HepG2 (cell line): ENCODE data around the gene RNF38. TPM values are rescaled to one million over a fixed set of nuclear protein-coding genes. Genes with fewer than 3 reads are reported as not detected.

Source experiments
- ATAC-seq: fragments of 200-7000 bp; cut with Tn5 transposase; 3 replicates; pipeline ENCODE4 v1.9.1; 2020; ENCODE audit warnings: mild to moderate bottlenecking, moderate library complexity
- BruUV-seq: library from RNA; stranded (reverse); fragments of 400-500 nt; replicated peaks from 2 replicates; lab custom pipeline; 2021; lab: Mats Ljungman, UMichigan
- CTCF ChIA-PET: fragments of 300-600 bp; formaldehyde crosslinking; extraction: SDS; loops from one replicate; lab custom pipeline; 2021; ENCODE audit warnings: low total read pairs, inconsistent platforms, low intra/inter-chr PET ratio; lab: Yijun Ruan, JAX
- POLR2A ChIA-PET: fragments of 350-600 bp; sonication (Branson Sonifier 250); formaldehyde crosslinking; loops from one replicate; lab custom pipeline; 2020; ENCODE audit warnings: antibody characterized with exemption, inconsistent platforms; lab: Yijun Ruan, JAX
- DNase-seq: peaks from one replicate; pipeline ENCODE4 v3.0.0-alpha.2; 2015; ENCODE audit warnings: low spot score
- FAIRE-seq: peaks from 3 replicates; lab custom pipeline; 2011; peaks lifted over from hg19 to GRCh38; lab: Jason Lieb, UNC
- H2AFZ ChIP-seq: one replicate; pipeline ENCODE4 v1.6.1; 2011; ENCODE audit warnings: low read length, inconsistent platforms
- H3K27ac ChIP-seq: fragments of 300-600 bp; 3 replicates; pipeline ENCODE4 v1.8.0; 2011; ENCODE audit warnings: mixed run types, mild to moderate bottlenecking, mixed read lengths, low read length, inconsistent platforms; ENCODE audit not compliant: insufficient read depth; ENCODE audit errors: extremely low read length
- H3K27me3 ChIP-seq, 2 experiments: fragments of 200-600 bp in 1 of 2; 2 replicates in 1 of 2; 3 replicates in 1 of 2; pipeline versions ENCODE4 v1.6.0 to v1.8.0; 2011; ENCODE audit warnings: low read length in 2 of 2, mild to moderate bottlenecking in 2 of 2, moderate library complexity in 2 of 2, inconsistent platforms in 1 of 2; ENCODE audit not compliant: insufficient read depth in 2 of 2, control insufficient read depth in 1 of 2
- H3K36me3 ChIP-seq, 2 experiments: fragments of 200-600 bp in 1 of 2; replicated peaks in 1 of 2; 2 replicates in 1 of 2; 3 replicates in 1 of 2; pipeline versions ENCODE4 v1.5.1 to v1.8.0; 2011; ENCODE audit warnings: low read length in 2 of 2, inconsistent platforms in 1 of 2; ENCODE audit not compliant: insufficient read depth in 2 of 2, control insufficient read depth in 1 of 2
- H3K4me1 ChIP-seq: 2 replicates; pipeline ENCODE4 v1.5.1; 2012; ENCODE audit warnings: low read length, inconsistent platforms; ENCODE audit not compliant: insufficient read depth
- H3K4me2 ChIP-seq: 2 replicates; pipeline ENCODE4 v1.6.0; 2011; ENCODE audit warnings: low read depth, low read length, inconsistent platforms
- H3K4me3 ChIP-seq, 3 experiments: fragments of 200-600 bp in 1 of 3; sonication (generic), shearing (Covaris generic) in 1 of 3; replicated peaks in 1 of 3; 2 replicates each; pipeline ENCODE4 v1.5.1; 2011 to 2016; ENCODE audit warnings: low read length in 3 of 3, inconsistent platforms in 2 of 3, low read depth in 2 of 3, mild to moderate bottlenecking in 2 of 3, control low read depth in 1 of 3, mixed read lengths in 1 of 3; ENCODE audit not compliant: insufficient read depth in 1 of 3
- H3K79me2 ChIP-seq: one replicate; pipeline ENCODE4 v1.6.1; 2011; ENCODE audit warnings: low read length, inconsistent platforms; ENCODE audit not compliant: insufficient read depth
- H3K9ac ChIP-seq: 2 replicates; pipeline ENCODE4 v1.6.0; 2011; ENCODE audit warnings: mild to moderate bottlenecking, low read depth, low read length, inconsistent platforms; ENCODE audit not compliant: insufficient read depth
- H3K9me3 ChIP-seq: 2 replicates; pipeline ENCODE4 v1.5.1; 2012; ENCODE audit warnings: mild to moderate bottlenecking, low read length
- H4K20me1 ChIP-seq: 2 replicates; pipeline ENCODE4 v1.6.0; 2011; ENCODE audit warnings: inconsistent platforms, mild to moderate bottlenecking, low read length, moderate library complexity; ENCODE audit not compliant: insufficient read depth
- ATM ChIP-seq: fragments of 450-650 bp; IDR thresholded peaks from 2 replicates; pipeline ENCODE4 v1.7.1; 2017; ENCODE audit warnings: mild to moderate bottlenecking, borderline replicate concordance
- CBX5 ChIP-seq: sonication (generic); formaldehyde crosslinking; IDR thresholded peaks from 2 replicates; pipeline ENCODE4 v1.4.0; 2020; ENCODE audit warnings: missing genetic modification reagents, borderline replicate concordance
- ETV5 ChIP-seq: IDR thresholded peaks from 2 replicates; pipeline ENCODE4 v1.6.1; 2018; ENCODE audit warnings: missing biosample characterization, missing genetic modification reagents, inconsistent platforms, borderline replicate concordance
- FOSL1 ChIP-seq: sonication (generic); formaldehyde crosslinking; IDR thresholded peaks from 2 replicates; pipeline ENCODE4 v1.9.0; 2021; ENCODE audit warnings: missing genetic modification reagents, borderline replicate concordance
- FOSL2 ChIP-seq: sonication (generic); formaldehyde crosslinking; IDR thresholded peaks from 2 replicates; pipeline ENCODE4 v1.4.0; 2020; ENCODE audit warnings: missing genetic modification reagents
- HMG20A ChIP-seq: IDR thresholded peaks from 2 replicates; pipeline ENCODE4 v1.6.1; 2016; ENCODE audit warnings: borderline replicate concordance
- KDM2A ChIP-seq: sonication (generic); formaldehyde crosslinking; IDR thresholded peaks from 2 replicates; pipeline ENCODE4 v1.4.0; 2020; ENCODE audit warnings: low read depth, missing genetic modification reagents, borderline replicate concordance
- MTA1 ChIP-seq: sonication (generic); formaldehyde crosslinking; IDR thresholded peaks from 2 replicates; pipeline ENCODE4 v1.4.0; 2020; ENCODE audit warnings: missing genetic modification reagents, mild to moderate bottlenecking, borderline replicate concordance
- NFATC3 ChIP-seq: sonication (generic); formaldehyde crosslinking; IDR thresholded peaks from 2 replicates; pipeline ENCODE4 v1.5.1; 2020; ENCODE audit warnings: mild to moderate bottlenecking, missing genetic modification reagents
- PAF1 ChIP-seq: IDR thresholded peaks from 2 replicates; pipeline ENCODE4 v1.6.1; 2016; ENCODE audit warnings: missing genetic modification reagents, missing compliant biosample characterization
- POLR2G ChIP-seq: fragments of 200-400 bp; formaldehyde crosslinking; IDR thresholded peaks from 2 replicates; pipeline ENCODE4 v1.6.1; 2018; ENCODE audit warnings: mild to moderate bottlenecking, low read depth, low read length, moderate library complexity
- RFXAP ChIP-seq: sonication (generic); formaldehyde crosslinking; IDR thresholded peaks from 2 replicates; pipeline ENCODE4 v1.4.0; 2020; ENCODE audit warnings: missing genetic modification reagents, borderline replicate concordance
- SNRNP70 ChIP-seq: fragments of 200-400 bp; formaldehyde crosslinking; IDR thresholded peaks from 2 replicates; pipeline ENCODE4 v1.6.1; 2017; ENCODE audit warnings: mild to moderate bottlenecking, low read depth, low read length, moderate library complexity
- SOX6 ChIP-seq, 2 experiments: fragments of 450-650 bp in 1 of 2; sonication (generic) in 1 of 2; formaldehyde crosslinking in 1 of 2; IDR thresholded peaks; 2 replicates each; pipeline versions ENCODE4 v1.4.0 to v1.6.1; 2017 to 2020; ENCODE audit warnings: antibody characterized with exemption in 1 of 2, mild to moderate bottlenecking in 1 of 2, missing genetic modification reagents in 1 of 2
- TAF15 ChIP-seq: fragments of 200-400 bp; formaldehyde crosslinking; IDR thresholded peaks from one replicate; pipeline ENCODE4 v1.6.1; 2018; ENCODE audit warnings: mild to moderate bottlenecking, low read depth, low read length; ENCODE audit not compliant: poor library complexity, severe bottlenecking
- U2AF2 ChIP-seq: fragments of 200-400 bp; formaldehyde crosslinking; IDR thresholded peaks from 2 replicates; pipeline ENCODE4 v1.6.1; 2017; ENCODE audit warnings: low read depth, mild to moderate bottlenecking, low read length
- WGBS: methylation state at CpG from one replicate; pipeline ENCODE4 v1.1.6; 2017; ENCODE audit warnings: low lambda C conversion rate; 5-methylcytosine and 5-hydroxymethylcytosine counted together
- in situ Hi-C: cut with HindIII; loops from 2 replicates; pipeline ENCODE4 v1.10.0; 2017; ENCODE audit warnings: low pct_unique_long_range_greater_than_20kb; ENCODE audit not compliant: extremely low pct_ligation_motif_present
- intact Hi-C: fragments of 100-400 bp; cut with micrococcal nuclease; formaldehyde crosslinking; loops from one replicate; pipeline ENCODE4 v1.10.0; 2022; ENCODE audit not compliant: unreplicated experiment
- polyA plus RNA-seq, 8 experiments: library from polyadenylated mRNA; depleted of rRNA in 3 of 8; stranded (reverse) in 7 of 8; unstranded in 1 of 8; fragments of >200 nt; fragmentation: Illumina TruSeq in 4 of 8; extraction: Trizol in 4 of 8; gene quantifications; 2 replicates each; pipeline versions ENCODE4 v1.2.1 to v1.2.3, GENCODE V29; 2011 to 2016; ENCODE audit warnings: low read depth in 4 of 8, missing spikeins in 1 of 8, mixed read lengths in 1 of 8; ENCODE audit not compliant: insufficient read depth in 1 of 8
- total RNA-seq, 5 experiments: library from RNA; depleted of rRNA; stranded (reverse); fragments of >200 nt; fragmentation: Illumina TruSeq; extraction: Trizol; gene quantifications; 2 replicates each; pipeline ENCODE4 v1.2.3, GENCODE V29; 2016; ENCODE audit warnings: low read depth in 1 of 5
- TF ChIP-seq, protein P1 (sequence below): fragments of 450-650 bp; IDR thresholded peaks from 2 replicates; pipeline ENCODE4 v1.6.1; 2017; ENCODE audit warnings: mild to moderate bottlenecking
- TF ChIP-seq, protein P2 (sequence below): sonication (generic); formaldehyde crosslinking; IDR thresholded peaks from 2 replicates; pipeline ENCODE4 v1.4.0; 2020; ENCODE audit warnings: missing genetic modification reagents, borderline replicate concordance
- TF ChIP-seq, protein P3 (sequence below): IDR thresholded peaks from 2 replicates; pipeline ENCODE4 v1.6.1; 2016; ENCODE audit warnings: mild to moderate bottlenecking

RNF38 gene
- total and polyA plus RNA-seq, 2 of the 13 experiments (the other 11 are each of a cell fraction or from before 2014, with no cell fraction given): 9.1 to 32.1 TPM

DNA sequence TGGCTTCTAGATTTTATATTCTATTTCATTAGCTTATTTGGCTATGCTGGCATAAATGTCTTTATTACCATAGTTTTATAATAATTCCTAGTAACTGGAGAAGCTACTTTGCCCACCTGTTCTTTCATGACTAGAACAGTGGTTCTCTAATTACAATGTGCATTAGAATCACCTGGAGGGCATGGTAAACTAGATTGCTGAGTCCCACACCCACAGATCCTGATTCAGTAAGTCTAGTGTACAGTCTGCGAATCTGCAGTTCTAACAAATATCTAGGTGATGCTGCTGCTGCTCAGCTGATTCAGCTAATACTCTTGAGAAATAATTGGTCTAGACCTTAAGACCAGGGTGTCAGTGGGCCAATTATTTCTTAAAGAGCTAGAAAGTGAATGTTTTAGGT is 35.5 kb downstream of the RNF38 start (continued):
- TF ChIP-seq NFATC3 (CRISPR knock-in tag) (no peak), RFXAP (no peak), HMG20A (no peak), SNRNP70 (no peak), SOX6 (IDR thresholded peaks at IDR 0.05) (no peak), SOX6 (CRISPR knock-in tag; IDR thresholded peaks at IDR 0.05) (no peak), ATM (no peak), MTA1 (CRISPR knock-in tag) (no peak), FOSL2 (CRISPR knock-in tag) (no peak)

DNA sequence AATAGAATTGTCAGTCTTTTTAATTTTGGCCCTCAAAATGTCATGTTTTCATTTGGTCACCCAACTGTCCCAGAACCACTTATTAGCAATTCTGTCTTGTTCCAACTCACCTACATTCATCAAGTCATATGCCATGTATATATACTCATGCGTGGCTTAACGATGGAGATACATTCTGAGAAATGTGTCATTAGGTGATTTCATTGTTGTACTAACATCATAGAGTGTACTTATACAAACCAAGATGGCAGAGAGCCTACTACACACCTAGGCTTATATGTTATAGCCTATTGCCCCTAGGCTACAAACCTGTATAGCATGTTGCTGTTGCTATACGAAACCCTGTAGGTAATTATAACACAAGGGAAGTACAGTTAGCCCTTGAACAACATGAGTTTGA is 36.6 kb downstream of the RNF38 start:
- peaks cover 7 to 40% of the 10 kb centered on the region in 2 experiments; a peak in 4 of 5 replicates for H3K36me3 ChIP-seq
- in situ Hi-C loops (no loop called here), intact Hi-C loops (no loop called here)
- CTCF ChIA-PET: no interaction called here
- ATAC-seq (no peak), DNase-seq (no peak), FAIRE-seq (no peak)
- no peak overlapping the region for H3K4me2 ChIP-seq
- WGBS: no CpG with 5 or more reads among the region's 3 CpGs
- no peaks in the 10 kb centered on the region for H4K20me1 ChIP-seq
- BruUV-seq: no TSS peak
- no peak overlapping the region for H2AFZ ChIP-seq
- H3K27me3 ChIP-seq: no peaks in the 10 kb centered on the region
- no peak overlapping the region for H3K9ac ChIP-seq
- POLR2A ChIA-PET: no interaction called here
- H3K79me2 ChIP-seq: no peaks in the 10 kb centered on the region
- H3K4me3 ChIP-seq: no peak overlapping the region
- H3K27ac ChIP-seq: no peak overlapping the region
- no peaks in the 10 kb centered on the region for H3K4me1 ChIP-seq
- H3K9me3 ChIP-seq: no peaks in the 10 kb centered on the region
- TF ChIP-seq ETV5 (CRISPR knock-in tag) (no peak), FOSL1 (CRISPR knock-in tag) (no peak), KDM2A (CRISPR knock-in tag) (no peak), TAF15 (no peak), CBX5 (CRISPR knock-in tag) (no peak), POLR2G (no peak), PAF1 (CRISPR knock-in tag) (no peak), U2AF2 (no peak)
- TF ChIP-seq, protein P1, sequence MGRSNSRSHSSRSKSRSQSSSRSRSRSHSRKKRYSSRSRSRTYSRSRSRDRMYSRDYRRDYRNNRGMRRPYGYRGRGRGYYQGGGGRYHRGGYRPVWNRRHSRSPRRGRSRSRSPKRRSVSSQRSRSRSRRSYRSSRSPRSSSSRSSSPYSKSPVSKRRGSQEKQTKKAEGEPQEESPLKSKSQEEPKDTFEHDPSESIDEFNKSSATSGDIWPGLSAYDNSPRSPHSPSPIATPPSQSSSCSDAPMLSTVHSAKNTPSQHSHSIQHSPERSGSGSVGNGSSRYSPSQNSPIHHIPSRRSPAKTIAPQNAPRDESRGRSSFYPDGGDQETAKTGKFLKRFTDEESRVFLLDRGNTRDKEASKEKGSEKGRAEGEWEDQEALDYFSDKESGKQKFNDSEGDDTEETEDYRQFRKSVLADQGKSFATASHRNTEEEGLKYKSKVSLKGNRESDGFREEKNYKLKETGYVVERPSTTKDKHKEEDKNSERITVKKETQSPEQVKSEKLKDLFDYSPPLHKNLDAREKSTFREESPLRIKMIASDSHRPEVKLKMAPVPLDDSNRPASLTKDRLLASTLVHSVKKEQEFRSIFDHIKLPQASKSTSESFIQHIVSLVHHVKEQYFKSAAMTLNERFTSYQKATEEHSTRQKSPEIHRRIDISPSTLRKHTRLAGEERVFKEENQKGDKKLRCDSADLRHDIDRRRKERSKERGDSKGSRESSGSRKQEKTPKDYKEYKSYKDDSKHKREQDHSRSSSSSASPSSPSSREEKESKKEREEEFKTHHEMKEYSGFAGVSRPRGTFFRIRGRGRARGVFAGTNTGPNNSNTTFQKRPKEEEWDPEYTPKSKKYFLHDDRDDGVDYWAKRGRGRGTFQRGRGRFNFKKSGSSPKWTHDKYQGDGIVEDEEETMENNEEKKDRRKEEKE: no peak
- TF ChIP-seq, protein P2, sequence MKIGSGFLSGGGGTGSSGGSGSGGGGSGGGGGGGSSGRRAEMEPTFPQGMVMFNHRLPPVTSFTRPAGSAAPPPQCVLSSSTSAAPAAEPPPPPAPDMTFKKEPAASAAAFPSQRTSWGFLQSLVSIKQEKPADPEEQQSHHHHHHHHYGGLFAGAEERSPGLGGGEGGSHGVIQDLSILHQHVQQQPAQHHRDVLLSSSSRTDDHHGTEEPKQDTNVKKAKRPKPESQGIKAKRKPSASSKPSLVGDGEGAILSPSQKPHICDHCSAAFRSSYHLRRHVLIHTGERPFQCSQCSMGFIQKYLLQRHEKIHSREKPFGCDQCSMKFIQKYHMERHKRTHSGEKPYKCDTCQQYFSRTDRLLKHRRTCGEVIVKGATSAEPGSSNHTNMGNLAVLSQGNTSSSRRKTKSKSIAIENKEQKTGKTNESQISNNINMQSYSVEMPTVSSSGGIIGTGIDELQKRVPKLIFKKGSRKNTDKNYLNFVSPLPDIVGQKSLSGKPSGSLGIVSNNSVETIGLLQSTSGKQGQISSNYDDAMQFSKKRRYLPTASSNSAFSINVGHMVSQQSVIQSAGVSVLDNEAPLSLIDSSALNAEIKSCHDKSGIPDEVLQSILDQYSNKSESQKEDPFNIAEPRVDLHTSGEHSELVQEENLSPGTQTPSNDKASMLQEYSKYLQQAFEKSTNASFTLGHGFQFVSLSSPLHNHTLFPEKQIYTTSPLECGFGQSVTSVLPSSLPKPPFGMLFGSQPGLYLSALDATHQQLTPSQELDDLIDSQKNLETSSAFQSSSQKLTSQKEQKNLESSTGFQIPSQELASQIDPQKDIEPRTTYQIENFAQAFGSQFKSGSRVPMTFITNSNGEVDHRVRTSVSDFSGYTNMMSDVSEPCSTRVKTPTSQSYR: no peak
- TF ChIP-seq, protein P3, sequence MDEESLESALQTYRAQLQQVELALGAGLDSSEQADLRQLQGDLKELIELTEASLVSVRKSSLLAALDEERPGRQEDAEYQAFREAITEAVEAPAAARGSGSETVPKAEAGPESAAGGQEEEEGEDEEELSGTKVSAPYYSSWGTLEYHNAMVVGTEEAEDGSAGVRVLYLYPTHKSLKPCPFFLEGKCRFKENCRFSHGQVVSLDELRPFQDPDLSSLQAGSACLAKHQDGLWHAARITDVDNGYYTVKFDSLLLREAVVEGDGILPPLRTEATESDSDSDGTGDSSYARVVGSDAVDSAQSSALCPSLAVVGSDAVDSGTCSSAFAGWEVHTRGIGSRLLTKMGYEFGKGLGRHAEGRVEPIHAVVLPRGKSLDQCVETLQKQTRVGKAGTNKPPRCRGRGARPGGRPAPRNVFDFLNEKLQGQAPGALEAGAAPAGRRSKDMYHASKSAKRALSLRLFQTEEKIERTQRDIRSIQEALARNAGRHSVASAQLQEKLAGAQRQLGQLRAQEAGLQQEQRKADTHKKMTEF: no peak
